ENCODE data around the gene STRC.
"Not testable (repeated sequence)": the region's sequence is repeated elsewhere in the genome, so short reads cannot be mapped to it uniquely, and the experiment has no call there.

Gene STRC

DNA sequence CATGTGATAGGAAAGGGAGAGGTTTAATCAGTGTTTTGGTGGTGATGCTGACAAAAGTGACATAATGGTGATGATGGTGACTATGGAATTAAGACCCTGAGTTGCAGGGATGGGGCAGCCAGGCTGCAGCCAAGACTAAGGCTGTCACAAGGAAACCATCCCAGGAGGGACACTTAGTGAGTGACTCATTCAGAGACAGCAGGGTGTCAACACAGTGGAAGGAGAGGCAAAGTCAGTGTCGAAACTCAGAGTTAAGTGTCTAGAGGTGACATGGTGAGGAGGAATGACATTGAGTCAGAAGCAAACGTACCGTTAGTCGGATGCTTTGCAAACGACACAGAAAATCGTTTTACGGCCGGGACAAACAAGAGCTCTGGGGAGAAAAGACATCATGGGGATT is 54.8 kb downstream of the STRC start:
- DNase-seq (ENCODE audit: low spot score): not testable (repeated sequence)

DNA sequence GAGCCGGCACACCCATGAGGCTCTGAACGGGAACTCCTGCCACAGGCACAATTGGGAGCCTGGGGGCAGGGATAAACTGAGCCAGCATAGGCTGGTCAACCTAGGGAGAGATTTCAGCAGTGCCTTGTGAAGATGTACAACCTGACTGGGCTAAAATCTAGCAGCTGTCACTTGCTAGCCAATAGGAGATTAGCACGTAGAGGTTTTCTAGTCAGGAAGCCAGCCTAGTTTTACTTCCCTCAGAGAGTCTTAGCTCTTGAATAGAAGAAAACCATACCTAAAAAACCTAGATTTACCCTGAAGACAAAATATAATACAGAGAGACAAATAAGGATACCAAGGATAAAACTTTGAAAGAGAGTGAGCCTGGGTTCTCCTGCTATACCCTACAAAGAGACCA is 55.8 kb downstream of the STRC start:
- DNase-seq (ENCODE audit: low spot score): not testable (repeated sequence)

DNA sequence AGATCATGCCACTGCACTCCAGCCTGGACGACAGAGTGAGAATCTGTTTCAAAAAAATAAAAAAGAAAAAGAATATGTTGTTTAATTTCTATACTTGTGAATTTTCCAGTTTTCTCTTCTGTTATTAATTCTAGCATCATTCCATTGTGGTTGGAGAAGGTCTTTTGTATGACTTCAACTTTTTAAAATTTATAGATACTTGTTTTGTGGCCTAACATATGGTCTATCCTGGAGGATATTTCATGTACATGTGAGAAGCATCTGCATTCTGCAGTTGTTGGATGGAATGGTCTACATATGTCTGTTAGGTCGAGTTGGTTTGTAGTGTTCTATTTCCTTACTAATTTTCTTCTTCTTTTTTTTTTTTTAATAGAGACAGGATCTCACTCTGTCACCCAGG is 65.6 kb downstream of the STRC start:
- DNase-seq (ENCODE audit: low spot score): no peak

DNA sequence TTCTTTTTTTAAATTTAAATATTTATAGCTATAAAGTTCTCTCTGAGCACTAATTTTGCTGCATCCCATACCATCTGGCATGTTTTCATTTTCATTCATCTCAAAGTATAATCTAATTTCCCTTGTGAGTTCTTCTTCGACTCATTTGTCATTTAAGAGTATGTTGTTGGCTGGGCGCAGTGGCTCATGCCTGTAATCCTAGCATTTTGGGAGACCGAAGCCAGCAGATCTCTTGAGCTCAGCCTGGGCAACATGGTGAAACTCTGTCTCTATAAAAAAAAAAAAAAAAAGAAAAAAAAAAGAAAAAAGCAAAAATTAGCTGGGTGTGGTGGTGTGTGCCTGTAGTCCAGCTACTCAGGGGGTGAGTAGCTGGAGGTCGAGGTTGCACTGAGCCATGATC is 66.3 kb downstream of the STRC start:
- no peak for DNase-seq (ENCODE audit: low spot score)

DNA sequence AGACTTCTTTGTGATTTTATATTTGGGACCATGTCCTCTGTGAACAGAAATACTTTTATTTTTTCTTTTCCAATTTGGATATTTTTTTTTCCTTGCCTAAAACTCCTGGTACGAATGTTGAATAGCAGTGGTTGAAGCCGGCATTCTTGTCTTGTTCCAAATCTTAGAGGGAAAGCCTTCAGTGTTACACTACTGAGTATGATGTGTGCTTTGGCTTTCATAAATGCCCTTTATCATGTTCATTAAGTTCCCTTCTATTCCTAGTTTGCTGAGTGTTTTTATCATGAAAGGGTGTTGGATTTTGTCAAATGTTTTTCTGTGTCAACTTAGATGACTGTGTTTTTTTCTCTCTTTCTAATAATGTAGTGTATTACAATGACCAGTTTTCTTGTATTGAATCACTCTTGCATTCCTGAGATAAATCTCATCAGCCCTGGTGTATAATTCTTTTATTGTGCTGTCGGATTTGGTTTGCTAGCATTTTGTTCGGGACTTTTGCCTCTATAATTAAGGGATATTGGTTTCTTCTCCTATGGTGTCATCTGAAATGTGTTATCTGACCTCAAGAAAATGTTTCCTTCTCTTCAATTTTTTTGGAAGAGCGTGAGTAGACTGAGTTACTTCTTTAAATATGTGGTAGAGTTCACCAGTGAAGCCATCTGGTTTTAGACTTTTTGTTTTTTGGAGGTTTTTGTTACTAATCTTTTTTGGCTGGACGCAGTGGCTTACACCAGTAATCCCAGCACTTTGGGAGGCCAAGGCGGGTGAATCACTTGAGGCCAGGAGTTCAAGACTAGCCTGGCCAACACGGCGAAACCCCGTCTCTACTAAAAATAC is 67.9 kb downstream of the STRC start:
- no peak for DNase-seq (ENCODE audit: low spot score)

Data from LoVo (cell line).